Measurements from ENCODE around the gene FOCAD.

- no peak for TF ChIP-seq EP300 (IDR thresholded peaks at IDR 0.05; ENCODE audit: borderline replicate concordance)
- TF ChIP-seq FOXM1 (IDR thresholded peaks at IDR 0.05; ENCODE audit: borderline replicate concordance, low read depth): no peak
- no peak for TF ChIP-seq USF1 (IDR thresholded peaks at IDR 0.05)
- TF ChIP-seq RAD21 (IDR thresholded peaks at IDR 0.05; ENCODE audit: low read depth): no peak
- TF ChIP-seq TAF1 (IDR thresholded peaks at IDR 0.05; ENCODE audit: low read depth): no peak
- TF ChIP-seq EGR1 (IDR thresholded peaks at IDR 0.05): no peak
- TF ChIP-seq TCF12 (IDR thresholded peaks at IDR 0.05; ENCODE audit: low read depth): no peak
- TF ChIP-seq CREB1 (IDR thresholded peaks at IDR 0.05; ENCODE audit: low read depth): no peak
- TF ChIP-seq NFIC (IDR thresholded peaks at IDR 0.05): no peak
- no peak for TF ChIP-seq MAX (IDR thresholded peaks at IDR 0.05)
These were observed 179.9 kb downstream of the FOCAD start for GRCh38 chr9:20863945-20864344.

Data from Ishikawa (cell line).